Hematopoietic multipotent progenitor cell treated with erythropoietin and hydrocortisone succinate and interleukin-3 and kit ligand, for 15 days (in vitro differentiated cells): Measurements from ENCODE around the gene ANO7.

Source experiments
- DNase-seq: peaks from one replicate; pipeline ENCODE4 v3.0.0-alpha.2; 2015; ENCODE audit warnings: low spot score

The ANO7 gene

DNA sequence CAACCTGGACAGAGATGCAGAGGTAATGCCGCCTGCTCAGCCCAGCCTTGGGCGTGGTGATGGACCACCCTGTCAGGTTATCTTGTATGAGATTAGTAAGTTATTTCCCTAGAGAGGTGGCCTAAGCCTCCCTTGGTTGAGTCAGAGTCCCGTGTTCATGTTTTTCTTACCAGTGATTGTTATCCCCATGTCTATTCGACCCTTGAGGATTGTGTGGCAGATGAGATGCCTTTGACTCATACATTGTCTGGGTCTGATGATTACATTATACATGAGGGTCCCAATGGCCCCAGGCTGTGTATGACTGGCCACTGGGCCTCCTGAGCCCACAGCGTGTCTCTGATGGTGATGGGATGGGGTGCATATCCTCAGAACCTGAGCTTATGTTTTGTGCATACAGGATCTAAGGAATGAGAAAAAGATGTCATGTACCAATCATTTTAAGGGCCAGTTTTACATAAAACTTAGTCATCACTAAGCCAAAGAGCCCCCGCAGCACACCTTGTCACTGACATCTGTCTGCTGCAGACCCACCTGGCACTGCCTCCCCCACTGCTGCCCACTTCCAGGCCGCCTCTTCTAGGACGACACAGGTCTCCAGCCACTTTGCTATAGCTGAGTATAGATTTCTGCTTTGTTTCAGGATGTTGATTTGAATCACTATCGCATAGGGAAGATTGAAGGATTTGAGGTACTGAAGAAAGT is 30.5 kb upstream of the ANO7 start:
- DNase-seq = no peak

DNA sequence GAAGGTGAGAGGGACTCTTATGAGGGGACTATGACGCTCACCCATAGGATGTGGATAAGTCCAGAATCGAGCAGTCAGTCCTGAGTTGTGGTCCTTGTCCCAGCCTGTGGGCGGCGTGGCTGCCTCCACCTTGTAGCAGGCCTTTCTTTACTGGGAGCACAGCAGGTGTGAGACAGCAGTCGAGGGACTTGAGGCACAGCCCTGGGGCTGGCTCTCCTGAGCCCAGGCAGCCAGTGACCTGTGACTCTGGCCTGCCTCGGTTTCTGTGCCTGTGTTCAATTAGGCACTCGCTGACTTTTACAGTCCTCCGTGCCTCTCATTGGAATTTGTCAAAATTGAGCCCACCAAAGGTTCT is 30.0 kb upstream of the ANO7 start:
- no peak for DNase-seq

DNA sequence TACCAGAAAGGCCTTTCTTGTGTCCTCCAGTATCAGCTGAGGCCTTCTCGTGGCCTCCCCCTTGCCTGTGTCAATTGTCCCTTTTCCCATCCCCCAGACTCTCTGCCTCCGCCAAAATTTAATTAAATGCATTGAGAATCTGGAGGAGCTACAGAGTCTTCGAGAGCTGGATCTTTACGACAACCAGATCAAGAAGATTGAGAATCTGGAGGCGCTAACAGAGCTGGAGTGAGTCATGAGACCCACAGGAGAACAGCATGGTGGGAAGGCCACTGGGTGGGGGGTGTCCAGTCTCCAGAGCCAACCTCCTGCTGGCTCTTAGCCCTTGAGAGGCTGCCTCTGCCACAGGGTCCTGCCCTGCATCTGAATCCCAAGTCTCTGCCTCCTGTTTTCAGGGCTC is 29.4 kb upstream of the ANO7 start:
- DNase-seq = no peak

DNA sequence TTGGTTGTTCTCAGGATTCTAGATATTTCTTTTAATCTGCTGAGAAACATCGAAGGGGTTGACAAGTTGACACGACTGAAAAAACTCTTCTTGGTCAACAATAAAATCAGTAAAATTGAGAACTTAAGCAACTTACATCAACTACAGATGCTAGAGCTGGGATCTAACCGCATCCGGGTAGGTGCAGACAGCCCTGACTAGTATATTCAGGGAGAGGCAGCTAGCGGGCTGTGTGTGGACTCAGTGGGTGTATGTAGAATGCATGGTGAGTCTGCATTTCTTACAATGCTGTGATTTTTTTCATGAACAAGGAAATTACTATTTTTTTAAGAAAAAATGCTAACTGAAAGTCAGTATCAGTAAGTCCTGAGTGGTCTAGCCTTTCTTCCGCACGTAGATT is 28.2 kb upstream of the ANO7 start:
- DNase-seq = no peak

DNA sequence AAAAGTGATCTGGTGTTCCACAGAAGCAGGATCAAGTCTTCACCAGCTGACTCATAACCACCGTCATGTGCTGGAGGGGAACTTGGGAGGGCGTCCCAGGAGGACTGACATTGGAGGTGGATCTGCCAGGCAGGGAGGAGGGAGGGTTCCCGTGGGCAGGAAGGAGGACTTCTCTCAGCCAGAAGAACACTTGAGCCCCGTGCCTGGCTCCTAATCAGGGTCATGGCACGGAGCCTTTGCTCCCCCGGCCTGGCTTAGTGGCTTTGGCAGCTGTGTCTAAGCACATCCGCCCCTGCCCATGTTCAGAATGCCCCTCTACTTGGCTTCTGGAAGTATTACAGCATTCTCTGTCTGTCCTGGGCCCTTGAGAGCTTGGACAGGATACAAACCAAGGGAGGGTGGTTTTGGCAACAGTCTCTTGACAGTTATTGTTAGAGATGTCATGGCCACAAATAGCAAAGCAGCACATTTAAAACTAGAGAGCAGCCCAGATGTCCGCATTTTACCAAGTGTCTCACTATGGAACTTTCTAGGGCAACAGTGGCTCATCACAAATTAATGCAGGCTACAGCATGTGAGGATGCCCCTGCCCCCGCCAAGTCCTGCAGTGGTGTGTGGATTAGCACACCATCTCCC is 26.7 kb upstream of the ANO7 start:
- no peak for DNase-seq

DNA sequence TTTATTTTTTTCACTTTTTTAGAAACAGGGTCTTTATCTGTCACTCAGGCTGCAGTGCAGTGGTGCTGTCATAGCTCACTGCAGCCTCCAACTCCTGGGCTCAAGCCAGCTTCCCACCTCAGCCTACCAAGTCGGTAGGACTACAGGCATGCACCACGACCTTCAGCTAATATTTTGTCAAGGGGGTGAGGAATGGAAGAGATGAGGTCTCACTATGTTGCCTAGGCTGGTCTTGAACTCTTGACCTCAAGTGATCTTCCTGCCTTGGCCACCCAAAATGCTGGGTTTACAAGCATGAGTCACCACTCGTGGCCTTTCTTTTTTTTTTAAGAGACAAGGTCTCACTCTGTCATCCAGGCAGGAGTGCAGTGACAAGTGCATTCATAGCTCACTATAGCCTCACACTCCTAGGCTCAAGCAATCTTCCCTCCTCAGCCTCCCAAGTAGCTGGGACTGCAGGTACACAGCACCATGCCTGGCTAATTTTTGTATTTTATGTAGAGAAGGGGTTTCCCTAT is 24.8 kb upstream of the ANO7 start:
- no peak for DNase-seq

DNA sequence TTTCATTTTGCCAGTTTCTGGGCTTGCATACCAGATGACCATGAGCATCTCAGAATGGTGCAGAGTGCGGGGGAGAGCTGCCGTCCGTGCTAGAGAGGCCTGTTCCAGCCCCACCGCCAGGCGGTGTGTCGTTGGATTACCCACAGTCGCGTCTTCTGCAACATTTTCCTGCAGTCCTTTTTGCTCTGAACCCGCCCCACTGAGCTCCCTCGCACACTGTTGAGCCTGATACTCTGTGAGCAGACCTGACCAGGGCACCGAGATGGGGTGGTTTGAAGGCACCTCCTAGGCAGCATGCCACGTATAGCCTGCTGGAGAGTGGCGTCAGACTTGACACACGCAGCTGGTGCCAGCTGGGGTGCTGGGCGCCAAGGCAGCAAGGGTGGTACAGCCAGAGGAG is 20.1 kb upstream of the ANO7 start:
- no peak for DNase-seq

DNA sequence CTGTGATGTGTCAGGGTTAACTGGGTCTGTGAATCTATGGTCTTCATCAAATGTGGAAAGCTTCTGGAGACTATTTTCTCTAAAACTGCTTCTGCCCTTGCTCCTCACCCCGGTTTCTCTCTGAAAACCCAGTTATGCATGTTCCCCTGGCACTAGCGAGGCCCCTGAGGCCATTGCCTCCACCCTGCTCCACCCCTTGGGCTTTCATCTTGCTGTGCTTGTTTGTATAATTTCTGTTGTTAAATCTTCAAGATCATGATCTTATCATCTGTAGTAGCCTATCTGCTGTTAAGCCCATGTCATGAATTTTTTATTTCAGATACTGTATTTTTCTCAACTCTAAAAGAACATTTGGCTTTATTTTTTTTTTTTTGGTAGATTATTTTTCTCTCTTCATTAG is 14.9 kb upstream of the ANO7 start:
- no peak for DNase-seq

DNA sequence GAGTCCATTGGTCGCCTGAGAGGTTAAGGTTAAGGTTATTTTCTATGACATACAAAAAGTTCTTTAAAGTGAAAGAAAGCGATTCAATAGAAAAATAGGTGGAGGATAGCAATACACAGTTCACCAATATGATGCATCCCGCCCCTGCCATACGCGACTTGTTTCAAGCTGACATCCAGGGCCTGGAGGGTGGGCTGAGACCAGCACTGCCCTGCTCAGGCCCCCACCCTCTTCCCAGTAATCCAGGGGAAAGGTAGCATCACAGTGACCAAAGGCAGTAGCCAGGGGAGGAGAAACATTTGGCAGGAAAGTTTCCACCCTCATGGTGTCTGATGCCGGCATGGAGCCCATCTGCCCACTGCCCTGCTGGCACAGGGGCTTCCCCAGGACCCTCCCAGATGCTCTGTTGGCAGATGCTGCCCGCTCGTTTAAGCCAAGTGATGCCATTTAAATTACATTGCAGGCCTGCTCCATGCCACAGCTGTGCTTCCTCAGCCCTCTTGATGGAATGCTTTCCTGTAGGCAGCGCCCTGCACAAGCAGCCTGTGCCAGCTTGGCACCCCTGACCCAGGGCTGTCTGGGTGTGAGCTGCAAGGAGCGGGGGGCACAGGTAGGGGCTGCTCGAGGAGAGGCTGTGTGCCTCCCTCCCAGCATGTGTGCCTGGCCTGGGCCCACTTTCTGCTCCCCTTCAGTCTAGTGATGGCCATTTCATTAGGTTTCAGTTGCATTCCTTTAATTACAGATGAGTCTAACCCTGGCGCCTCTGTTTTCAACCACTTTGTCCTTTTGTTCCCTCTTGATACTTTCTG is 10.7 kb upstream of the ANO7 start:
- DNase-seq = no peak

DNA sequence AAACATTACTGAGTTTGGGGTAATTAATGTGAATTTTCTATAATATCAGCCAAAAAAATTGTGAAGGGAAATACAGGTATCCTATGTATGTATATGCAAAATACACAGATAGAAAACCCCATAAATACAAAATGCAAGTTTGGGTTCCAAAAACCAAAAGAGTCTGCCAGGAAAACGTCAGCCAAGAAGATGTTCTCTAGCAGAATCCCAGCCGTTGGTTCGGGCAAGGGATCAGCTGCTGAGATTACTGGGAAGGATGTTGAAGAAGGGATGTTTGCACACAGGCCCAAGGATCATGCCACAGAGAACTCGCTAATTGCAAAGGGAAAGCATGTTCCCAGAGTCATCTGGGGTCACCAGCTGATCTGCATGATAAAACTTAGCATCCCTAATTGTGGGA is 9.5 kb upstream of the ANO7 start:
- no peak for DNase-seq

DNA sequence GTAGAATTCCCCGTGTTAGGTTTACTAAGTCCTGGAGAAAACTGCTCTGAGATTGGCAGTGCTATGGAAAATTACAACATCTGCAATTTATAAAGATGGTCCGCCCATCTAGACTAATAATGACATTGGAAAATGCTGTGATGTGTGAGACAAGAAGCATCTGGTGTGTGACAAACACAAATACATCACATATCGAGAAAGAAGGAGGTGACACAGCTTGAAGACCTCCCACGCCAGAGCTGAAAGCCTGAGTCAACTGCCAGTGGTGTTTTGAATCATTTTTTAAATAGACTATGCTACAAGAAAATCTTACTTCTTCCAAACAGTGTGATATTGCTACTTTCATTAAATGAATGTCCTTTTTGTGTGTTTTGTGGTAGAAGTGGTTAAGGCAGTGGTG is 8.6 kb upstream of the ANO7 start:
- DNase-seq = no peak

DNA sequence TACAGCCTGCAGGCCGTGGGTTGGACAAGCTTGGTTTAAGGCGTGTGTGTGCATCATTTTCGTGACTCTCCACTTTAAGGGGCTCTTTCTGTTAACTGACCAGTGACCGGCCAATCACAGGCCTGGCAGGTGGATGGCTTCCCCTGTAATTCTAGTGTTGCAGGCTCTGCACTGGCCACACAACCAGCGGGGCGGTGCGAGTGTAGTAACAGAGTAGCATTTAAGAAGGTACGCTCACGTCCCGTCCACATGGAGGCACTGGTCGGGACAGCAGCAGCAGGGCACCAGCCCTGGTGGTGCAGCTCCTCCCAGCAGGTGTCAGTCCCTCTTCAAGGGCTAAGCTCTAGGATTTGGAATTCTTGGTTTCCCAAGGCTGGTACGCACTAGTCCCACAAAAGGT is 8.0 kb upstream of the ANO7 start:
- DNase-seq = no peak

DNA sequence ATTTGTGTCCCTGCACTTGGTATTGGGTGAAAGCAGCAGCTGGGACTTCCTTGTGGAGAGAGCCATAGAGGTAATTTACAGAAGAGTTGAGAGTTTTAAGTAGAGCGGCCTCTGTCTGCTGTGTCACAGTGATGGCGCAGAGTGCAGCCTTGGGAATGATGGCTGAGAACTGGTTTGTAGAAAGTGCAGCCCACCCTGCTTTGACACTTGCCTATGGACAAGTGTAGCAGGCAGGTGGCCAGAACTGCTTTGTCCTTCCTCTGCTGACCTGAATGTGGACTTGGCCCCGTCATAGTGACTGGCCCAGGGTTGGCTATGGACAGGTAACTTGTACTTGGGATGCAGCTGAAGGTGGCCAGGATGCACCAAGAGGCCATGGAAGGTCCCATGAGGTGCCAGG is 6.4 kb upstream of the ANO7 start:
- no peak for DNase-seq

DNA sequence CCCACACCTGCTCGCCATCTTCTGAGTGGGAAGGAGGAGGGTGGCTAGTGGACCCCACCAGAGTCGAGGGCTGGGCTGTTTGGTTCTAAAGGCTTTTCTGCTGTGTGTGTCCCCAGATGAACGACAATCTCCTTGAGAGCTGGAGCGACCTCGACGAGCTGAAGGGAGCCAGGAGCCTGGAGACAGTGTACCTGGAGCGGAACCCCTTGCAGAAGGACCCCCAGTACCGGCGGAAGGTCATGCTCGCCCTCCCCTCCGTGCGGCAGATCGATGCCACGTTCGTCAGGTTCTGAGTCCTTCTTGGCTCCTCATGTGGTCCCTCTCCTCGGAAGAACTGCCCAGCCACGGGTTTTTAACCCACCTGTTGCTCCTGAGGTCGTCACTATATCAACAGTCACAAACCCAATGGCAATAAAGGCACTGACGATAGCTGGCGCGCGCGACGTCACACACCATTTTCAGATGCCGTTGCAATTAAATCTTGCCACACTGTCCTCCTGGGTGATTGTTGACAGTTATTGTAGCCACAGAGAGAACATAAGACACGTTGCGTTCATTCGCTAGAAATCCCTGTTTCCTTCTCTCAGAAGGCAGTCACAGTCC is 5.8 kb upstream of the ANO7 start:
- no peak for DNase-seq

DNA sequence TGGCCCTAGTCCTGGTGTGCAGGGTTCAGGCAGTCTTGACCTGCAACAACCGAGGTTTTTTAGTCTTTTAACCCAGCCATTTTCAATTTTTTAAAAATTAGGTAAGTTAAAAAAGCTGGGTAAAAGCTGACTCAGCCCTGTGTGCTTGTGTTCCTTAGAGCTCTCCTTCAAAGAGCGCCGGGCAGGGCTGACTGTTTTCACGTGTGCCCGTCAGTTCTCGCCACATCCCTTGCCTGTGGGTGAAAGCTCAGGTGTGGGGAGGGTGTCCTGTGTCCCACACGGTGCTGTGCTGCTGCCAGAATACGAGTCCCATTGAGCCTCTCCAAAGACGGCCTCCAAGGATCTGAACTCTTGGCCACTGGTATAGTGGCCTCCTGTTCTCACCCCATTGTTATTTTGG is 5.3 kb upstream of the ANO7 start:
- no peak for DNase-seq

DNA sequence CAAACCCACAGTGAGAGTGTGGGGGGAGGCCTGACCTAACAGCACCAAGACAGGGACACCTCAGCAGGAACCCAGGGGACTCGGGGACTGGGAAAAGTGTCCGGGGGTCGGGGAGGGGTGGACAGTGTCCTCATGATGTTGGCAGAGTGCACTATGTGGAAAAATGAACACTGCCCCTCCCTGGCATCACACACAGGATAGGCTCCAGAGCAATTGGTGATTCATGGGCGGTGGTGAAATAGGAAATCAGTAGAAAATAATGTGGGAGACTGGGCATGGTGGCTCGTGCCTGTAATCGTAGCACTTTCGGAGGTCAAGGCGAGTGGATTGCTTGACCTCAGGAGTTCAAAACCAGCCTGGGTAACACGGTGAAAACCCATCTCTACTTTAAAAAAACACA is 3.6 kb upstream of the ANO7 start:
- DNase-seq = no peak

DNA sequence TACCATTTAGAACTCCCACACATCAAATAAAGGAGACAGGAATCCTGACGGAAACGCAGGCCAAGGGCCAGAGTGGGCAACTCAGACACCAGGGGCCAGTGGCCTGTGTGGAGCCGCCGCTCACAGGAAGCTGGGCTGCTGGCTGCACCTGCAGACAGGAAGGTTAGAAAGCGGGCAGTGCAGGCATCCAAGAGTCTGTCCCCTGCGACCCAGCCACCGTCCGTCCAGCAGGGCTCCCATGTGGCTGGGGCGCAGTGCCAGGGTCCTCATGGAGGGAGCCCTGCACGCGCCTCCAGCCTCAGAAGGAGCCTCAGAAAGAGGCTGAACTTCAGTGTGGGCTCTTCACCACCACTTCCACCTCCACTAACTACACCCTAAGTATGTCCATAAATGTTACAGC is 2.5 kb upstream of the ANO7 start:
- no peak for DNase-seq

DNA sequence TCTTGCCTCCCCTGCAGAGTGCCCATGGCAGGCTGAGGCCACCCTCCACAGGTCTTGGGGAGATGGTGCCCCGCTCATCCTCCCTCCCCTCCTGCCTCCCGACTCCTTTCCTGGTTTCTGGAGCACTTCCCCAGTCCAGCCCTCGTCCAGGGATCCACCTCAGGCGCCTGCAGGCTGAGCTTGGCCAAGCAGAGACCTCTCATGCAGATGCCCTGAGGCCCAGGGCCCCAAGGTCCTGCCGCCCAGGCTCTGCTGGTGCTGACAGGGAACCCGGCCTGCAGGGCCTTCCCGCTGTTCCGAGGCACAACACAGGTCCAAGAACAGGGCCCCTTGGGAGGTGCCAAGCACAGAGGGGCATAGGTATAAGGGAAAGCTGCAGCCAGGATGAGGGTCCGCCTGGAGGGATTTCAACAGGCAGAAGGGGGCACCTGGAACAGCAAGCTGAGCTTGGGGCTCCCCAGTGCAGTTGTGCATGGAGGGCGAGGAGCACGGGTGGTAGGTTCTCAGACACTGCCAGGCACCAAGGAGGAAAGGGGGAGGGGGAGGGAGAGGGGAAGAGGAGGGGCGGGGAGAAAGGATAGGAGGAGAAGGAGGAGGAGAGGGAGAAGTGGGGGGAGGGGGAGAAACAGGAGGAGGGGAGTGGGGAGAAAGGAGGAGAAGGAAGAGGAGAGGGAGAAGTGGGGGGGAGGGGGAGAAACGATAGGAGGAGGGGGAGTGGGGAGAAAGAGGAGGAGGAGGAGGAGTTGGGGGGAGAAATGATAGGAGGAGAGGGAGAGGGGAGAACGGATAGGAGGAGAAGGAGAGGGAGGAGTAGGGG is 1.2 kb upstream of the ANO7 start:
- DNase-seq = no peak

DNA sequence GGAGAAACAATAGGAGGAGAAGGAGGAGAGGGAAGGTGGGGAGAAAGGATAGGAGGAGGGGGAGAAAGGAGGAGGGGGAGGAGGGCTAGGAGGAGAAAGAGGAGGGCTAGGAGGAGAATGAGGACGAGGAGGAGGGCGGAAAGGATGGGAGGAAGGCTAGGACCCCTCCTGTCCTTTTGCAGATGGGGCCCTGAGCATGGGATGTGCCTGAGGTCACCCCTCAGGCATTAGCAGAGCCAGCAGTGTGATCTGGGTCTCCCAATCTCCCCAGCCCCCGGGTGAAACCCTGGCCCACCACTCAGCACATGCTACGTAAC is 601 bp upstream of the ANO7 start:
- DNase-seq = no peak

DNA sequence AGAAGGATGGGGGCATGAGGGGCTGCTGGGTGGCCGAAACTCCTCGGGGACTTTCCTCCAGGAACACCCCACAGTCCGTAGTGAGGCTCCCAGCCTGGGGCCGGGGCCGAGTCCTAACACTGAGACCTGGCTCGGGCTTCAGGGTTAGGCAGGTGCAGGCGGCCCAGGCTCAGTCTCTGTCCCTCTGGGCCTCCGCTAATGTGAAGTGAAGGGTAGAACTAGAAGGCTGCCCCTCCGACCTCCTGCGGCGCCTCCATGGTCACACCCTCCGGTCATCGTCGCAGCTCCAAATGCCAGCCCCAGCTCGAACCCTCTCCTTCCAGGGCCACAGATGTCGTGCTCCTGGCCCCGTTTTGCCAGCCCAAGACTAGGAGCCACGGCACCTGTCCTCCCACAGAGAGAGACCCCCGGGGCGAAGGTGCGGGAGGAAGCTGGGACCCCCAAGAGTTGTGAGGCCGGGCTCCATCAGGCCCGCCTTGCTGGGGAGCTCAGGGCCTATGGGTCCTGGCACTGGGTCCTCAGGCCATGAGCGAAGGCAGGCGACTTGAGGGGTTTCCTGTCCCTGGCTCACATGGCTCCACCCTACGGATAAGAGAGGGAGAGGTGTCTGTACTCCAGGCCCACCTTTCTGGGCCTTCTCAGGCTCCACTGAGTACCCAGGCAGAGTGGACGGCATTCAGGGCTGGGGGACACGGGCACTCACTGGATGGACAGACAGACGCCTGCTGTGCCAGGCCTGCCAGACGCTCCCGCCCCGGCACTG is 797 bp downstream of the ANO7 start:
- no peak for DNase-seq

DNA sequence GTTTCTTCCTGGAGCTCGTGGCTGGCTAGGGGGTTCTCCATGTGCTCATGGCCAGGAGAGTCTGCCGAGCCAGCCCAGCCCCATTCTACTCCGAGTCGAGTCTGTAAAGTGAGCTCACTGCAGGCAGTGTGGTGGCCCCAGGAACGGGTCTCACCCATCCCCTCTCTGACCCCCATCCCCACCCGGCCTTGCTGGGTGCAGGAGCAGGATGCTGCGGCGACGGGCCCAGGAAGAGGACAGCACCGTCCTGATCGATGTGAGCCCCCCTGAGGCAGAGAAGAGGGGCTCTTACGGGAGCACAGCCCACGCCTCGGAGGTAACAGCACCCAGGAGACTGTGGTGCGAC is 1.4 kb downstream of the ANO7 start:
- no peak for DNase-seq
